Prostate gland (tissue), 2 donors: ENCODE data around the gene THAP8. TPM values are rescaled to one million over a fixed set of nuclear protein-coding genes. Genes with fewer than 3 reads are reported as not detected.

Source experiments
- DNase-seq: peaks from one replicate; pipeline ENCODE4 v3.0.0-alpha.2; 2019; ENCODE audit warnings: low spot score
- H3K27ac ChIP-seq, 2 donors: fragments of 200-600 bp; sonication (generic); 2 replicates each; pipeline ENCODE4 v1.5.1; 2017 to 2019
- H3K27me3 ChIP-seq: fragments of 200-600 bp; sonication (generic); replicated peaks from 2 replicates; pipeline ENCODE4 v1.5.1; 2019; ENCODE audit not compliant: insufficient read depth
- H3K36me3 ChIP-seq, 2 donors: fragments of 200-600 bp; sonication (generic); 1 replicate in 1 of 2; 2 replicates in 1 of 2; pipeline versions ENCODE4 v1.5.1 to v1.8.1; 2017 to 2019
- H3K4me1 ChIP-seq: fragments of 200-600 bp; sonication (generic); replicated peaks from 2 replicates; pipeline ENCODE4 v1.5.1; 2019
- H3K4me3 ChIP-seq, 2 donors: fragments of 200-600 bp; sonication (generic); 2 replicates each; pipeline ENCODE4 v1.5.1; 2017 to 2019
- H3K9me3 ChIP-seq: fragments of 200-600 bp; sonication (generic); 2 replicates; pipeline ENCODE4 v1.5.1; 2017
- POLR2A ChIP-seq: fragments of 450-650 bp; IDR thresholded peaks from one replicate; pipeline ENCODE4 v1.6.1; 2016; ENCODE audit warnings: antibody characterized with exemption, mild to moderate bottlenecking
- POLR2AphosphoS5 ChIP-seq: sonication (generic); formaldehyde crosslinking; IDR thresholded peaks from one replicate; pipeline ENCODE4 v1.6.1; 2017; ENCODE audit warnings: antibody characterized with exemption
- WGBS: methylation state at CpG from one replicate; pipeline ENCODE4 v1.1.5; 2018; 5-methylcytosine and 5-hydroxymethylcytosine counted together
- intact Hi-C: fragments of 100-400 bp; cut with DNase I; formaldehyde crosslinking; loops from one replicate; pipeline ENCODE4 v1.14.2; 2022
- total RNA-seq, 2 donors: library from RNA; depleted of rRNA; stranded (reverse); fragments of >200 nt; gene quantifications; one replicate each; pipeline ENCODE4 v1.1.0, GENCODE V29; 2016
- TF ChIP-seq, protein P1 (sequence below), 4 experiments: fragments of 200-600 bp in 2 of 4; fragments of 450-650 bp in 2 of 4; sonication (generic) in 2 of 4; IDR thresholded peaks; 1 replicate in 3 of 4; 2 replicates in 1 of 4; pipeline ENCODE4 v1.5.1; 2016 to 2019; ENCODE audit warnings: antibody characterized with exemption in 4 of 4, mild to moderate bottlenecking in 2 of 4, moderate library complexity in 2 of 4

Gene THAP8
- total RNA-seq, 2 donors from 2014 or later, result 12.0 to 21.9 TPM

GRCh38 chr19:35995048-35995993 lies 58.8 kb downstream of the THAP8 start, which contains the start of gene SDHAF1:
Gene SDHAF1 (plus strand): TSS chr19:35995188. CDS start chr19:35995275, 87 bp downstream.
- H3K27ac ChIP-seq, result peak within 1 kb of the TSS; percentile 66 to 69
- TF ChIP-seq, protein P1, sequence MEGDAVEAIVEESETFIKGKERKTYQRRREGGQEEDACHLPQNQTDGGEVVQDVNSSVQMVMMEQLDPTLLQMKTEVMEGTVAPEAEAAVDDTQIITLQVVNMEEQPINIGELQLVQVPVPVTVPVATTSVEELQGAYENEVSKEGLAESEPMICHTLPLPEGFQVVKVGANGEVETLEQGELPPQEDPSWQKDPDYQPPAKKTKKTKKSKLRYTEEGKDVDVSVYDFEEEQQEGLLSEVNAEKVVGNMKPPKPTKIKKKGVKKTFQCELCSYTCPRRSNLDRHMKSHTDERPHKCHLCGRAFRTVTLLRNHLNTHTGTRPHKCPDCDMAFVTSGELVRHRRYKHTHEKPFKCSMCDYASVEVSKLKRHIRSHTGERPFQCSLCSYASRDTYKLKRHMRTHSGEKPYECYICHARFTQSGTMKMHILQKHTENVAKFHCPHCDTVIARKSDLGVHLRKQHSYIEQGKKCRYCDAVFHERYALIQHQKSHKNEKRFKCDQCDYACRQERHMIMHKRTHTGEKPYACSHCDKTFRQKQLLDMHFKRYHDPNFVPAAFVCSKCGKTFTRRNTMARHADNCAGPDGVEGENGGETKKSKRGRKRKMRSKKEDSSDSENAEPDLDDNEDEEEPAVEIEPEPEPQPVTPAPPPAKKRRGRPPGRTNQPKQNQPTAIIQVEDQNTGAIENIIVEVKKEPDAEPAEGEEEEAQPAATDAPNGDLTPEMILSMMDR (IDR thresholded peaks at IDR 0.05), result peak in 1 of 4 experiments; percentile 15
- peak; percentile 95 for TF ChIP-seq POLR2AphosphoS5
- peak; percentile 44 for TF ChIP-seq POLR2A
- peak within 1 kb of the TSS; percentile 63 to 69 for H3K4me3 ChIP-seq
- intact Hi-C loops, result no loop called here
- no peaks in the 10 kb centered on the region for H3K36me3 ChIP-seq
- under 1% methylated on average over 54 of the region's 97 CpGs for WGBS
- no peaks in the 10 kb centered on the region for H3K9me3 ChIP-seq
- no peaks in the 10 kb centered on the region for H3K27me3 ChIP-seq
- peak; percentile 92 for DNase-seq
- H3K4me1 ChIP-seq, result peaks cover 9% of the 10 kb centered on the region

DNA sequence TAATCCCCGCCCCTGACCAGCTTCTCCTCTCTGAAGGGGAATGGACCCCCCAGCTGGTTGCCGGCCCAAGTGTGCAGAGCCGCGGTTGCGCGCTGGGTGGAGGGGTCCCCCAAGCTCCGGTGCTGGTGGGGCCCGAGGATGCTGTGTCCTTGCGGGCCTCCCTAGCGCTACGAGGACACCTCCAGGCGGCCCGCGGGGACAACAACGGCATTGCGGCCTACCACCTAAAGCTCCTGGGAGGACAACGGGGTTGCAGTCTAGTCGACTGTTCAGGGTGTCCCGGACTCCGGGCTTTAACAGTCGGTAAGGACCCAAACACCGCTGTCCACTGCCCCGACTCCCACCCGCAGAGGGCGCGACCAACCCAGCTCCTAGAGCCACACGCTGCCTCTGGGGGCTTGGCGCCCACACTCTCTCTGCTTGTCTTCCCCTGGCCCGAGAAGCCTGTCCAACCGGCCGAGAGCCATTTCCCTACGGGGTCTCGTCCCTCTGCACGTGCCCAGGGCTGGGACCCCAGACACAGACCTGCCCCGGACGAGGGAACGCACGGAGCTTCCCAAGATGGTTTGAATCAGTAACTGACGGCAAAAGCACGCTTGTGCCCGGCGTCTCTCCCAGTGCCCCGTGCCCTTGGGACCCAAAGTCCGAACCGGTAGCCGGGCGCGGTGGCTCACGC lies 60.0 kb downstream of the THAP8 start:
- H3K4me1 ChIP-seq, result peaks cover 9% of the 10 kb centered on the region
- DNase-seq, result no peak
- no peak overlapping the region for H3K27ac ChIP-seq
- no peaks in the 10 kb centered on the region for H3K9me3 ChIP-seq
- H3K27me3 ChIP-seq, result no peaks in the 10 kb centered on the region
- peak overlapping the region; percentile 63 to 69 for H3K4me3 ChIP-seq
- intact Hi-C loops, result no loop called here
- no peaks in the 10 kb centered on the region for H3K36me3 ChIP-seq
- TF ChIP-seq, protein P1 (IDR thresholded peaks at IDR 0.05), result no peak
- TF ChIP-seq POLR2AphosphoS5, result no peak
- 41% methylated on average over 48 of the region's 49 CpGs for WGBS

GRCh38 chr19:35992907-35993765 lies 60.9 kb downstream of the THAP8 start:
- no peak overlapping the region for H3K27ac ChIP-seq
- no peak overlapping the region for H3K4me3 ChIP-seq
- TF ChIP-seq, protein P1 (IDR thresholded peaks at IDR 0.05), result no peak
- no peak for TF ChIP-seq POLR2AphosphoS5

DNA sequence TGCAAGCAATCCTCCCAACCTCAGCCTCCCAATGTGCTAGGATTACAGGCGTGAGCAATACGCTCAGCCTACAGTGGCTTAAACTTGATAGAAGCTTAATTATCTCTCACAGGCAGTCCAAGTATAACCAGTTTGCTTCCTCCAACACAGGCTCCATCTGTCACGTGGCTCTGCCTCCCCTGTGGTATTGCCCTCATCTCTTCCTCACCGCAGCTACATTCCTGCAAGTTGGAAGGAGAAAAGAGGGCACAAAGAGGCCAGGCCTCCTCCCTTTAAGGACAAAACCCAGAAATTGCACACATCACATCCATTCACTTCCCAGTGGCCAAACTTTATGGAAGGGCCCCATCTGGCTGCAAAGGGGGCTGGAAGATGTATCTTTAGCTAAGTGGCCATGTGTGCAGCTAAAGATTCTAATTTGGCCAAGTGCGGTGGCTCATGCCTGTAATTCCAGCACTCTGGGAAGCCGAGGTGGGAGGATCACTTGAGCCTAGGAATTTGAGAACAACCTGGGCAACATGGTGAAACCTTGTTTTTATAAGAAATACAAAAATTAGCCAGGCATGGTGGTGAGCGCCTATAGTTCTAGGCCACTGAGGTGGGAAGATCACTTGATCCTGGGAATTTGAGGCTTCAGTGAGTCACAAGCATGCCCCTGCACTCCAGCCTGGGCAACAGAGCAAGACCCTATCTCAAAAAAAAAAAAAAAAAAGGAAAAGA lies 62.2 kb downstream of the THAP8 start:
- DNase-seq, result no peak
- no peaks in the 10 kb centered on the region for H3K36me3 ChIP-seq

More at GRCh38 chr19:35992907-35993765, 60.9 kb downstream of the THAP8 start:
- intact Hi-C loops, result no loop called here
- no peaks in the 10 kb centered on the region for H3K36me3 ChIP-seq
- no peaks in the 10 kb centered on the region for H3K27me3 ChIP-seq
- WGBS, result 87% methylated on average over 8 of the region's 8 CpGs
- peaks cover 9% of the 10 kb centered on the region for H3K4me1 ChIP-seq
- no peak for DNase-seq
- no peaks in the 10 kb centered on the region for H3K9me3 ChIP-seq

More for the DNA sequence above, 62.2 kb downstream of the THAP8 start:
- Histone ChIP-seq H3K4me1 (peaks cover 9% of the 10 kb centered on the region), H3K4me3 (no peak overlapping the region), H3K27me3 (no peaks in the 10 kb centered on the region), H3K9me3 (no peaks in the 10 kb centered on the region), H3K27ac (no peak overlapping the region)
- no peak for TF ChIP-seq POLR2AphosphoS5
- WGBS, result 73% methylated on average over 7 of the region's 7 CpGs
- intact Hi-C loops, result no loop called here
